Hepatocyte (in vitro differentiated cells): ENCODE data around the gene ZNF284. TPM values are rescaled to one million over a fixed set of nuclear protein-coding genes. Genes with fewer than 3 reads are reported as not detected.

Source experiments
- DNase-seq: peaks from one replicate; pipeline ENCODE4 v3.0.0-alpha.2; 2016; ENCODE audit warnings: low spot score
- H2AFZ ChIP-seq: fragments of 200-600 bp; sonication (generic); 2 replicates; pipeline ENCODE4 v1.6.0; 2016; ENCODE audit warnings: antibody characterized with exemption, mild to moderate bottlenecking
- H3K27ac ChIP-seq: fragments of 200-600 bp; sonication (generic); 2 replicates; pipeline ENCODE4 v1.5.1; 2016; ENCODE audit warnings: mild to moderate bottlenecking
- H3K27me3 ChIP-seq: fragments of 200-600 bp; sonication (generic); 2 replicates; pipeline ENCODE4 v1.6.1; 2016
- H3K36me3 ChIP-seq: fragments of 200-600 bp; sonication (generic); replicated peaks from 2 replicates; pipeline ENCODE4 v1.5.1; 2016; ENCODE audit warnings: low read depth; ENCODE audit not compliant: insufficient read depth
- H3K4me1 ChIP-seq: fragments of 200-600 bp; sonication (generic); 2 replicates; pipeline ENCODE4 v1.5.1; 2016; ENCODE audit warnings: mild to moderate bottlenecking, moderate library complexity; ENCODE audit not compliant: insufficient read depth
- H3K4me2 ChIP-seq: fragments of 200-600 bp; sonication (generic); 2 replicates; pipeline ENCODE4 v1.6.0; 2016
- H3K4me3 ChIP-seq: fragments of 200-600 bp; sonication (generic); 2 replicates; pipeline ENCODE4 v1.5.1; 2016; ENCODE audit warnings: mild to moderate bottlenecking
- H3K79me2 ChIP-seq: fragments of 200-600 bp; sonication (generic); 2 replicates; pipeline ENCODE4 v1.6.0; 2017; ENCODE audit warnings: mild to moderate bottlenecking
- H3K9me2 ChIP-seq: fragments of 200-600 bp; sonication (generic); replicated peaks from 2 replicates; pipeline ENCODE4 v1.6.0; 2017; ENCODE audit warnings: mild to moderate bottlenecking; ENCODE audit not compliant: insufficient read depth
- H3K9me3 ChIP-seq: fragments of 200-600 bp; sonication (generic); 2 replicates; pipeline ENCODE4 v1.5.1; 2016; ENCODE audit warnings: low read depth, mild to moderate bottlenecking
- H4K20me1 ChIP-seq: fragments of 200-600 bp; sonication (generic); 2 replicates; pipeline ENCODE4 v1.6.0; 2016; ENCODE audit warnings: mild to moderate bottlenecking; ENCODE audit not compliant: insufficient read depth, poor library complexity, severe bottlenecking
- CTCF ChIP-seq: fragments of 200-600 bp; sonication (generic); IDR thresholded peaks from 2 replicates; pipeline ENCODE4 v1.5.1; 2016; ENCODE audit warnings: antibody characterized with exemption, mild to moderate bottlenecking; ENCODE audit not compliant: poor library complexity
- EZH2 ChIP-seq: fragments of 200-600 bp; sonication (generic); IDR thresholded peaks from 2 replicates; pipeline ENCODE4 v1.6.1; 2016; ENCODE audit warnings: antibody characterized with exemption, mild to moderate bottlenecking, borderline replicate concordance
- EZH2phosphoT487 ChIP-seq: fragments of 200-600 bp; sonication (generic); IDR thresholded peaks from one replicate; pipeline ENCODE4 v1.6.1; 2018; ENCODE audit warnings: antibody characterized with exemption, mild to moderate bottlenecking, low read depth, moderate library complexity; ENCODE audit not compliant: unreplicated experiment, severe bottlenecking
- WGBS: methylation state at CpG from one replicate; pipeline ENCODE4 v1.1.6; 2016; ENCODE audit warnings: low lambda C conversion rate; ENCODE audit errors: missing lambda C conversion rate; 5-methylcytosine and 5-hydroxymethylcytosine counted together
- polyA plus RNA-seq: library from polyadenylated mRNA; unstranded; fragments of >200 nt; fragmentation: Nextera tagmentation; extraction: Ambion mirVana; gene quantifications from 2 replicates; pipeline ENCODE4 v1.2.1, GENCODE V29; 2016
- total RNA-seq: library from RNA; depleted of rRNA; stranded (reverse); fragments of >200 nt; gene quantifications from 2 replicates; pipeline ENCODE4 v1.2.3, GENCODE V29; 2014

The ZNF284 gene
- total and polyA plus RNA-seq, 2 experiments from 2014 or later, result 0.87 to 2.9 TPM

- Histone ChIP-seq H3K4me2 (peak overlapping the region; percentile 74), H3K4me1 (peaks cover 5% of the 10 kb centered on the region), H4K20me1 (no peaks in the 10 kb centered on the region), H3K27ac (no peak overlapping the region), H3K4me3 (peak overlapping the region; percentile 55), H3K9me3 (no peaks in the 10 kb centered on the region), H3K9me2 (no peaks in the 10 kb centered on the region), H3K27me3 (no peaks in the 10 kb centered on the region), H2AFZ (peak overlapping the region; percentile 73), H3K79me2 (peaks cover 25% of the 10 kb centered on the region), H3K36me3 (no peaks in the 10 kb centered on the region)
- DNase-seq, result peak; percentile 20
- TF ChIP-seq CTCF, result peak; percentile 25
- TF ChIP-seq EZH2phosphoT487, result no peak
- WGBS, result 38% methylated on average over 18 of the region's 18 CpGs
These were observed 813 bp downstream of the ZNF284 start for GRCh38 chr19:44072543-44073401.

GRCh38 chr19:44076325-44076724, 4.4 kb downstream of the ZNF284 start:
- Histone ChIP-seq H3K27me3 (no peaks in the 10 kb centered on the region), H4K20me1 (no peaks in the 10 kb centered on the region), H3K4me3 (no peak overlapping the region), H2AFZ (no peak overlapping the region), H3K9me2 (no peaks in the 10 kb centered on the region), H3K79me2 (peaks cover 25% of the 10 kb centered on the region), H3K4me2 (no peak overlapping the region), H3K4me1 (peaks cover 5% of the 10 kb centered on the region), H3K9me3 (no peaks in the 10 kb centered on the region), H3K36me3 (no peaks in the 10 kb centered on the region), H3K27ac (no peak overlapping the region)
- 93% methylated on average over 2 of the region's 2 CpGs for WGBS
- DNase-seq, result no peak
- TF ChIP-seq EZH2, result no peak
- no peak for TF ChIP-seq EZH2phosphoT487
- no peak for TF ChIP-seq CTCF

DNA sequence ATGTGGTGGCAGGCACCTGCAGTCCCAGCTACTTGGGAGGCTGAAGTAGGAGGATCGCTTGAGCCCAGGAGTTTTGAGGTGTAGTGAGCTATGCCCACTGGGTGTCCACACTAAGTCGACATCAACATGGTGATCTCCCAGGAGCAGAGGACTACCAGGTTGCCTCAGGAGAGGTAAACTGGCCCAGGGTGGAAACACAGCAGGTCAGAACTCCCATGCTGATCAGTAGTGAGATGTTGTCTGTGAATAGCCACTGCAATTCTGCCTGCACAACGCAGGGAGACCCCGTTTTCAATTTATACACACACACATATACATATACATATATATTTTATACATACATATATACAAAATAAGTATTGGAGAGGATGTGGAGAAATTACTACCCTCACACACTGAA, 20.1 kb downstream of the ZNF284 start:
- Histone ChIP-seq H3K9me2 (no peaks in the 10 kb centered on the region), H3K9me3 (no peaks in the 10 kb centered on the region), H3K4me2 (no peak overlapping the region), H3K4me3 (no peak overlapping the region), H3K79me2 (peaks cover 26% of the 10 kb centered on the region), H3K36me3 (no peaks in the 10 kb centered on the region), H3K4me1 (no peaks in the 10 kb centered on the region), H2AFZ (no peak overlapping the region), H3K27me3 (no peaks in the 10 kb centered on the region), H3K27ac (no peak overlapping the region), H4K20me1 (no peaks in the 10 kb centered on the region)
- WGBS, result 88% methylated on average over 4 of the region's 4 CpGs
- no peak for DNase-seq
- TF ChIP-seq EZH2phosphoT487, result no peak

GRCh38 chr19:44093931-44094765, 22.2 kb downstream of the ZNF284 start, which contains the start of gene ZNF224:
Gene ZNF224 (plus strand): TSS chr19:44094361. CDS start chr19:44097874, 3,513 bp downstream.
- Histone ChIP-seq H2AFZ (peak within 1 kb of the TSS; percentile 89), H3K9me2 (no peaks in the 10 kb centered on the region), H3K9me3 (no peaks in the 10 kb centered on the region), H3K4me1 (no peaks in the 10 kb centered on the region), H3K36me3 (no peaks in the 10 kb centered on the region), H3K27ac (peak within 1 kb of the TSS; percentile 78), H3K4me3 (peak within 1 kb of the TSS; percentile 80), H3K4me2 (peak within 1 kb of the TSS; percentile 83), H3K27me3 (no peaks in the 10 kb centered on the region), H3K79me2 (peaks cover 39% of the 10 kb centered on the region), H4K20me1 (no peaks in the 10 kb centered on the region)
- WGBS, result under 1% methylated on average over 50 of the region's 50 CpGs
- DNase-seq, result peak; percentile 95
- no peak for TF ChIP-seq EZH2
- TF ChIP-seq EZH2phosphoT487, result no peak
- no peak for TF ChIP-seq CTCF
